Activated B cell treated with CpG ODN at 0.5 μM for 24 hours (primary cell): Measurements from ENCODE around the gene SLAMF6. TPM values are rescaled to one million over a fixed set of nuclear protein-coding genes. Genes with fewer than 3 reads are reported as not detected.
"Not testable (repeated sequence)": the region's sequence is repeated elsewhere in the genome, so short reads cannot be mapped to it uniquely, and the experiment has no call there.

ENCODE experiments used
- ATAC-seq: fragments of 200-7000 bp; cut with Tn5 transposase; one replicate; pipeline ENCODE4 v1.10.0; 2021; ENCODE audit warnings: low read depth, mild to moderate bottlenecking, moderate library complexity
- CTCF ChIA-PET: fragments of 350-600 bp; sonication (Branson Sonifier 250); formaldehyde crosslinking; loops from one replicate; lab custom pipeline; 2021; ENCODE audit warnings: antibody characterized with exemption; lab: Charles Lee
- POLR2A ChIA-PET: fragments of 350-600 bp; sonication (Branson Sonifier 250); formaldehyde crosslinking; loops from one replicate; lab custom pipeline; 2021; ENCODE audit warnings: antibody characterized with exemption; lab: Charles Lee
- DNase-seq: peaks from one replicate; pipeline ENCODE4 v3.0.0; 2022
- H3K27ac Mint-ChIP-seq: one replicate; pipeline ENCODE4 v1.8.0; 2020; ENCODE audit warnings: mixed read lengths
- H3K27me3 Mint-ChIP-seq: one replicate; pipeline ENCODE4 v1.8.0; 2021; ENCODE audit warnings: mixed read lengths
- H3K36me3 Mint-ChIP-seq: one replicate; pipeline ENCODE4 v1.8.0; 2021; ENCODE audit warnings: low read depth, mixed read lengths
- H3K4me1 Mint-ChIP-seq: one replicate; pipeline ENCODE4 v1.8.0; 2021; ENCODE audit warnings: mixed read lengths
- H3K4me3 Mint-ChIP-seq: one replicate; pipeline ENCODE4 v1.8.0; 2020; ENCODE audit warnings: mild to moderate bottlenecking, mixed read lengths
- H3K9me3 Mint-ChIP-seq: one replicate; pipeline ENCODE4 v1.8.0; 2020; ENCODE audit warnings: mixed read lengths
- intact Hi-C: fragments of 100-400 bp; cut with micrococcal nuclease; formaldehyde crosslinking; loops from one replicate; pipeline ENCODE4 v1.15.1; 2024
- total RNA-seq: library from RNA; stranded (reverse); gene quantifications from 2 replicates; pipeline ENCODE4 v1.2.3, GENCODE V29; 2022
- TF ChIP-seq, protein P1 (sequence below): fragments of 200-600 bp; IDR thresholded peaks from one replicate; pipeline ENCODE4 v1.8.0; 2022; ENCODE audit warnings: antibody characterized with exemption, mild to moderate bottlenecking

SLAMF6 gene
- total RNA-seq, 1 donor from 2014 or later, result 31.2 TPM

- DNase-seq, result no peak
- peak; percentile 56 for ATAC-seq
- H3K27ac Mint-ChIP-seq, result peak overlapping the region; percentile 67
- intact Hi-C loops, result loop anchor here (10.0 kb wide), 1 partner anchor 137 kb away; the partner anchor contains the start of genes COPA and NCSTN
- H3K9me3 Mint-ChIP-seq, result peaks cover 16% of the 10 kb centered on the region
- TF ChIP-seq, protein P1, sequence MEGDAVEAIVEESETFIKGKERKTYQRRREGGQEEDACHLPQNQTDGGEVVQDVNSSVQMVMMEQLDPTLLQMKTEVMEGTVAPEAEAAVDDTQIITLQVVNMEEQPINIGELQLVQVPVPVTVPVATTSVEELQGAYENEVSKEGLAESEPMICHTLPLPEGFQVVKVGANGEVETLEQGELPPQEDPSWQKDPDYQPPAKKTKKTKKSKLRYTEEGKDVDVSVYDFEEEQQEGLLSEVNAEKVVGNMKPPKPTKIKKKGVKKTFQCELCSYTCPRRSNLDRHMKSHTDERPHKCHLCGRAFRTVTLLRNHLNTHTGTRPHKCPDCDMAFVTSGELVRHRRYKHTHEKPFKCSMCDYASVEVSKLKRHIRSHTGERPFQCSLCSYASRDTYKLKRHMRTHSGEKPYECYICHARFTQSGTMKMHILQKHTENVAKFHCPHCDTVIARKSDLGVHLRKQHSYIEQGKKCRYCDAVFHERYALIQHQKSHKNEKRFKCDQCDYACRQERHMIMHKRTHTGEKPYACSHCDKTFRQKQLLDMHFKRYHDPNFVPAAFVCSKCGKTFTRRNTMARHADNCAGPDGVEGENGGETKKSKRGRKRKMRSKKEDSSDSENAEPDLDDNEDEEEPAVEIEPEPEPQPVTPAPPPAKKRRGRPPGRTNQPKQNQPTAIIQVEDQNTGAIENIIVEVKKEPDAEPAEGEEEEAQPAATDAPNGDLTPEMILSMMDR, result no peak
- H3K4me3 Mint-ChIP-seq, result peak overlapping the region; percentile 20
- POLR2A ChIA-PET, result interaction anchor here (0.5 to 1.7 kb wide), 3 partner anchors 9 to 52 kb away, joined by 3 to 6 read pairs (median 4); no protein-coding TSS in a partner anchor
- CTCF ChIA-PET, result interaction anchor here (1.0 to 1.2 kb wide), 2 partner anchors 8 to 31 kb away, joined by 3 read pairs; no protein-coding TSS in a partner anchor
- peaks cover 26% of the 10 kb centered on the region for H3K36me3 Mint-ChIP-seq
- H3K4me1 Mint-ChIP-seq, result peaks cover 58% of the 10 kb centered on the region
- H3K27me3 Mint-ChIP-seq, result no peaks in the 10 kb centered on the region
Observed at GRCh38 chr1:160481979-160482596, 41.0 kb downstream of the SLAMF6 start.

DNA sequence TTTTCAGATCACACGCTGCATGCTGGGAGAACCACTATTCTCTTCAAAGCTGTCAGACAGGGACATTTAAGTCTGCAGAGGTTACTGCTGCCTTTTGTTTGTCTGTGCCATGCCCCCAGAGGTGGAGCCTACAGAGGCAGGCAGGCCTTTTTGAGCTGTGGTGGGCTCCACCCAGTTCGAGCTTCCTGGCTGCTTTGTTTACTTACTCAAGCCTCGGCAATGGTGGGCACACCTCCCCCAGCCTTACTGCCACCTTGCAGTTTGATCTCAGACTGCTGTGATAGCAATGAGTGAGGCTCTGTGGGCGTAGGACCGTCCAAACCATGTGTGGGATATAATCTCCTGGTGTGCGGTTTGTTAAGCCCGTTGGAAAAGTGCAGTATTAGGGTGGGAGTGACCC, 42.3 kb downstream of the SLAMF6 start:
- peak overlapping the region; percentile 67 for H3K27ac Mint-ChIP-seq
- CTCF ChIA-PET, ATAC-seq, H3K4me3 Mint-ChIP-seq, DNase-seq, H3K27me3 Mint-ChIP-seq: not testable (repeated sequence)
- POLR2A ChIA-PET, result interaction anchor here (1.5 kb wide), 1 partner anchor 48 kb away, joined by 4 read pairs; no protein-coding TSS in a partner anchor
- H3K36me3 Mint-ChIP-seq, result peaks cover 13% of the 10 kb centered on the region
- intact Hi-C loops, result loop anchor here (10.0 kb wide), 1 partner anchor 136 kb away; the partner anchor contains the start of genes COPA and NCSTN
- H3K4me1 Mint-ChIP-seq, result peaks cover 59% of the 10 kb centered on the region
- peaks cover 16% of the 10 kb centered on the region for H3K9me3 Mint-ChIP-seq

- H3K4me1 Mint-ChIP-seq, result peaks cover 58% of the 10 kb centered on the region
- POLR2A ChIA-PET, result interaction anchor here (0.6 kb wide), 1 partner anchor 85 kb away, joined by 4 read pairs; no protein-coding TSS in a partner anchor
- H3K27me3 Mint-ChIP-seq, DNase-seq, H3K36me3 Mint-ChIP-seq, CTCF ChIA-PET, H3K4me3 Mint-ChIP-seq, intact Hi-C loops, ATAC-seq, H3K27ac Mint-ChIP-seq: not testable (repeated sequence)
- H3K9me3 Mint-ChIP-seq, result peaks cover 12% of the 10 kb centered on the region
Observed at GRCh38 chr1:160479091-160479490, 44.0 kb downstream of the SLAMF6 start.

DNA sequence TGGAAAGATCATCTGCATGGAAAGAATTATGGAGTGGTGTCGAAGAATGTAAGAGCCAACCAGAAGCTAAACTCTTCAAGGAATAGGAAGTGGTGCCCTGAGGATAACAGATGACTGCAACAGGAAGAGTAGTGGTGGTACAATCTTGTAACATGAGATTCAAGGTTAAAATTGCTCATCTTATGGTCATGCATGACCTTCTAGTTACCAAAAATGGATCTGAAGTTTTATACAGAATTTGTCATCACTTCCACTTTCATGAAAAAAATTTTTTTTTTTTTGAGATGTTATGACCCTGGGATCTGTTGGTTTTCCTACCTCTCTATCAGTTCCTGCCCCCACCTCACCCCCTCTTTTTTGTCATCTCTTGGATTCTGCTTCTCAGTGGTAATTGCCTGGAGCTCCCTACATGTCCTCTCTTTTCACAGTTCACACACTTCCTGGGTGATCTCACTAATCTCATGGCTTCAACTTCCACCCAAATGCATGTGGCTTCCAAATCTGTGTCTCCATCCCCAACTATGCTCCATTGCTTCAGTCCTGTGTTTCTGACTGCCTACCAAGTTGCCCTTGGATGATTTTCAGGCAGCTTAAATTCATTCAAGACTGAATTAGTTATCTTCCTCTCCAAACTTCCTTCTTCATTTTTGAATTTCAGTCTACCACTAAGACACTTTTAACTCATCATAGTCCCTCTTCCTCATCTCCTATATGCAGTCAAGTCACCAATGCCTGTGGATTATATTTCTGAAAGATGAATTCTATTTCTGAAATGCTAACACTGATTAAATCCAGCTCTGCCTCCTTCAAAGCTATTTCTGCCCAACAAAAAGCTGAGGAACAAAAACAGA, 48.4 kb downstream of the SLAMF6 start:
- H3K9me3 Mint-ChIP-seq, result peaks cover 5% of the 10 kb centered on the region
- peak; percentile 95 for ATAC-seq

GRCh38 chr1:160472112-160472511, 50.9 kb downstream of the SLAMF6 start:
- no peak overlapping the region for H3K4me3 Mint-ChIP-seq
- ChIA-PET CTCF (interaction anchor here (0.6 kb wide), 1 partner anchor 518 kb away, joined by 3 read pairs; no protein-coding TSS in a partner anchor), POLR2A (interaction anchor here (0.6 kb wide), 1 partner anchor 125 kb away, joined by 3 read pairs; no protein-coding TSS in a partner anchor)
- H3K27me3 Mint-ChIP-seq, result no peaks in the 10 kb centered on the region
- H3K9me3 Mint-ChIP-seq, result no peaks in the 10 kb centered on the region
- ATAC-seq (no peak), DNase-seq (no peak)
- TF ChIP-seq, protein P1, result no peak
- H3K36me3 Mint-ChIP-seq, result no peaks in the 10 kb centered on the region
- H3K27ac Mint-ChIP-seq, result no peak overlapping the region
- intact Hi-C loops, result no loop called here
- H3K4me1 Mint-ChIP-seq, result peaks cover 11% of the 10 kb centered on the region

More for the DNA sequence above, 48.4 kb downstream of the SLAMF6 start:
- ChIA-PET POLR2A (interaction anchor here (1.1 to 2.6 kb wide), 10 partner anchors 10 to 66 kb away, joined by 3 to 28 read pairs (median 9); no protein-coding TSS in a partner anchor), CTCF (interaction anchor here (0.9 to 2.1 kb wide), 5 partner anchors 8 to 70 kb away, joined by 3 to 7 read pairs (median 3); no protein-coding TSS in a partner anchor)
- Mint-ChIP-seq H3K4me1 (peaks cover 16% of the 10 kb centered on the region), H3K4me3 (no peak overlapping the region), H3K36me3 (no peaks in the 10 kb centered on the region), H3K27me3 (no peaks in the 10 kb centered on the region), H3K27ac (no peak overlapping the region)
- intact Hi-C loops, result loop anchor here (1.0 to 2.0 kb wide), 5 partner anchors 9 to 46 kb away; no protein-coding TSS in a partner anchor
- no peak for DNase-seq
- TF ChIP-seq, protein P1, result no peak
